Upper lobe of right lung (tissue), 1 donor: Measurements from ENCODE around the gene ROBO3. TPM values are rescaled to one million over a fixed set of nuclear protein-coding genes. Genes with fewer than 3 reads are reported as not detected.

Experiments used
- ATAC-seq: fragments of 200-7000 bp; cut with Tn5 transposase; one replicate; pipeline ENCODE4 v1.9.1; 2020; ENCODE audit warnings: mild to moderate bottlenecking, moderate library complexity
- DNase-seq: peaks from one replicate; pipeline ENCODE4 v3.0.0-alpha.2; 2020
- H3K27ac ChIP-seq: fragments of 200-600 bp; one replicate; pipeline ENCODE4 v1.8.0; 2022
- H3K27me3 ChIP-seq: fragments of 200-600 bp; one replicate; pipeline ENCODE4 v1.8.0; 2022; ENCODE audit warnings: mild to moderate bottlenecking
- H3K36me3 ChIP-seq: fragments of 200-600 bp; one replicate; pipeline ENCODE4 v1.8.0; 2022
- H3K4me1 ChIP-seq: fragments of 200-600 bp; one replicate; pipeline ENCODE4 v1.8.0; 2022
- H3K4me3 ChIP-seq: fragments of 200-600 bp; one replicate; pipeline ENCODE4 v1.8.0; 2022; ENCODE audit warnings: mild to moderate bottlenecking
- H3K9me3 ChIP-seq: fragments of 200-600 bp; one replicate; pipeline ENCODE4 v1.8.0; 2022
- intact Hi-C: fragments of 100-400 bp; cut with DNase I; formaldehyde crosslinking; loops from one replicate; pipeline ENCODE4 v1.11.0; 2022
- total RNA-seq: library from RNA; stranded (reverse); fragmentation: NEBNext Ultra II Directional; extraction: Animal tissue kit (Norgen Biotek cat#: 25700); gene quantifications from one replicate; pipeline ENCODE4 v1.2.1, GENCODE V29; 2021
- TF ChIP-seq, protein P1 (sequence below): fragments of 200-600 bp; IDR thresholded peaks from one replicate; pipeline ENCODE4 v1.8.0; 2022; ENCODE audit warnings: antibody characterized with exemption
- donor health status: DM: no; HTN: yes; CAD: no; lungs with severe emphysema.

The ROBO3 gene
- total RNA-seq, 1 donor from 2014 or later, result 12.6 TPM

DNA sequence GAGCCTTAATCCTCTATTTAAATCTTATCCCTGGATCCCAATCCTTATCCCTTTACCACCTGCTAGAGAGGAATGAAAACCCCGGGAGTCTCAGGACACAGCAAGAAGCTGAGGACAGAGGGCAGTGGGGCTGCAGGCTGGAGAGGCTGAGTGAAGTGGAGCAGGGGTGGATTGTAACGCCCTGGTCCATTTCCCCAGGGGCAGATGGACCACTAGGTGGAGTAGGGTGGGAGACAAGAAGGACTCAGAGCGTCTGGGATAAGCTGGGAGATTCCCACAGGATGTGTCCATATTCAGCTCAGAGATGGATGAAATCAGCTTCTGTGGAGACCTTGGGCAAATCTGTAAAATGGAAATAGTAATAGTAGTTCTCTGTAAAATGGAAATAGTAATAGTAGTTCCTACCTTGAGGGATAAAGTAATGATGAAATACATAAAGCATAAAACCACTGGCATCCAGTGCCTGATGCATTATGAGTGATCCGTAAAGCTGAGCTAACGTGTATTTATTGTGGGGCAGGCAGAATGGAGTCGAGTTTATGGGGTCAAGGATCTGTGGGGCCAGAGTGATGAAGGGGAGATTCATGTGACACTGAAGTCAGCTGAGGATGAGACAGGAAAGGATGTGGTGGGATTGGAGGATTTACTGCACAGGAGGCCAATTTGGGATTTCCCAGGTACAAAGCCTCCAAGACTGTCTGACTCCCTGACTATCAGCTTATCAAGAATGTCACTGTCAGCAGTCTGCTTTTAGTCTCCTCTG is 34.3 kb downstream of the ROBO3 start:
- ATAC-seq (no peak), DNase-seq (no peak)
- TF ChIP-seq, protein P1, sequence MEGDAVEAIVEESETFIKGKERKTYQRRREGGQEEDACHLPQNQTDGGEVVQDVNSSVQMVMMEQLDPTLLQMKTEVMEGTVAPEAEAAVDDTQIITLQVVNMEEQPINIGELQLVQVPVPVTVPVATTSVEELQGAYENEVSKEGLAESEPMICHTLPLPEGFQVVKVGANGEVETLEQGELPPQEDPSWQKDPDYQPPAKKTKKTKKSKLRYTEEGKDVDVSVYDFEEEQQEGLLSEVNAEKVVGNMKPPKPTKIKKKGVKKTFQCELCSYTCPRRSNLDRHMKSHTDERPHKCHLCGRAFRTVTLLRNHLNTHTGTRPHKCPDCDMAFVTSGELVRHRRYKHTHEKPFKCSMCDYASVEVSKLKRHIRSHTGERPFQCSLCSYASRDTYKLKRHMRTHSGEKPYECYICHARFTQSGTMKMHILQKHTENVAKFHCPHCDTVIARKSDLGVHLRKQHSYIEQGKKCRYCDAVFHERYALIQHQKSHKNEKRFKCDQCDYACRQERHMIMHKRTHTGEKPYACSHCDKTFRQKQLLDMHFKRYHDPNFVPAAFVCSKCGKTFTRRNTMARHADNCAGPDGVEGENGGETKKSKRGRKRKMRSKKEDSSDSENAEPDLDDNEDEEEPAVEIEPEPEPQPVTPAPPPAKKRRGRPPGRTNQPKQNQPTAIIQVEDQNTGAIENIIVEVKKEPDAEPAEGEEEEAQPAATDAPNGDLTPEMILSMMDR, result no peak
- Histone ChIP-seq H3K27ac (peak overlapping the region; percentile 79), H3K27me3 (no peaks in the 10 kb centered on the region), H3K36me3 (no peaks in the 10 kb centered on the region), H3K4me3 (no peak overlapping the region), H3K9me3 (no peaks in the 10 kb centered on the region), H3K4me1 (peaks cover 14% of the 10 kb centered on the region)
- intact Hi-C loops, result no loop called here

DNA sequence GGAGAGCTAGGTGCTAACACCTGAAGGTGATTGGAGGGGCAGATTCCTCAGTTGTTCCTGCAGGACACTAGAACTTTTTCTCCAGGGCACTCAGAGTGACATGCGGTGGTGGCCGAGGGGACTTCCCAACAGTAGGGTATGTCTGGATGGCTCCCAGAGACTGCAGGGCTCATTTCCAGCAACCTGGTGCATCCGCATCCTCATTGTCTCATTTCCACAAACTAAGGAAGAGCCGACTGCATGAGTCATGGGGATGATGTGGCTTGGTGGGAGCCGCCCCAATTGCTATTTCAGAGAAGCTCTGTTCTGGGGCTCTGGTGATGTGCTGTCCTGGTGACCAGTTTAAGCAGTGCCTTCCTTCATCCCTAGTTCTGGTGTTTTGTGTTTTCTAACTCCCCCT is 35.2 kb downstream of the ROBO3 start:
- Histone ChIP-seq H3K27me3 (no peaks in the 10 kb centered on the region), H3K27ac (peak overlapping the region; percentile 79), H3K4me3 (no peak overlapping the region), H3K4me1 (peaks cover 14% of the 10 kb centered on the region), H3K9me3 (no peaks in the 10 kb centered on the region), H3K36me3 (no peaks in the 10 kb centered on the region)
- ATAC-seq (peak; percentile 50), DNase-seq (no peak)
- TF ChIP-seq, protein P1, result no peak
- intact Hi-C loops, result no loop called here

GRCh38 chr11:124902616-124903015 is 37.4 kb downstream of the ROBO3 start:
- TF ChIP-seq, protein P1, result no peak
- no peaks in the 10 kb centered on the region for H3K27me3 ChIP-seq
- H3K4me1 ChIP-seq, result peaks cover 14% of the 10 kb centered on the region
- no peak for DNase-seq
- no peak overlapping the region for H3K27ac ChIP-seq
- H3K9me3 ChIP-seq, result no peaks in the 10 kb centered on the region
- ATAC-seq, result no peak
- no peaks in the 10 kb centered on the region for H3K36me3 ChIP-seq
- intact Hi-C loops, result no loop called here
- no peak overlapping the region for H3K4me3 ChIP-seq

GRCh38 chr11:124915541-124916369 is 50.5 kb downstream of the ROBO3 start:
- intact Hi-C loops, result no loop called here
- Histone ChIP-seq H3K4me3 (no peak overlapping the region), H3K36me3 (no peaks in the 10 kb centered on the region), H3K4me1 (no peaks in the 10 kb centered on the region), H3K9me3 (no peaks in the 10 kb centered on the region), H3K27ac (no peak overlapping the region), H3K27me3 (no peaks in the 10 kb centered on the region)
- ATAC-seq, result no peak
- no peak for DNase-seq
- TF ChIP-seq, protein P1, result no peak

- H3K36me3 ChIP-seq, result no peaks in the 10 kb centered on the region
- H3K4me3 ChIP-seq, result no peak overlapping the region
- TF ChIP-seq, protein P1, result no peak
- DNase-seq, result no peak
- H3K27ac ChIP-seq, result no peak overlapping the region
- H3K27me3 ChIP-seq, result no peaks in the 10 kb centered on the region
- intact Hi-C loops, result no loop called here
- no peaks in the 10 kb centered on the region for H3K4me1 ChIP-seq
- H3K9me3 ChIP-seq, result no peaks in the 10 kb centered on the region
- no peak for ATAC-seq
These were observed 51.1 kb downstream of the ROBO3 start for GRCh38 chr11:124916370-124916710.
